Calu3 (cell line): ENCODE data around the gene ASB18. TPM values are rescaled to one million over a fixed set of nuclear protein-coding genes. Genes with fewer than 3 reads are reported as not detected.
"Not testable (repeated sequence)": the region's sequence is repeated elsewhere in the genome, so short reads cannot be mapped to it uniquely, and the experiment has no call there.

Source experiments
- BruUV-seq: library from RNA; stranded (reverse); fragments of 400-500 nt; replicated peaks from 2 replicates; lab custom pipeline; 2021; lab: Mats Ljungman, UMichigan
- CTCF ChIA-PET: fragments of 300-600 bp; sonication (Branson Sonifier 250); formaldehyde crosslinking; loops from one replicate; lab custom pipeline; 2022; ENCODE audit warnings: antibody characterized with exemption; lab: Charles Lee
- DNase-seq: peaks from one replicate; pipeline ENCODE4 v3.0.0; 2022
- H3K27ac Mint-ChIP-seq: one replicate; pipeline ENCODE4 v1.8.0; 2022; ENCODE audit warnings: mixed read lengths; ENCODE audit not compliant: unreplicated experiment
- H3K27me3 Mint-ChIP-seq: one replicate; pipeline ENCODE4 v1.8.0; 2022; ENCODE audit warnings: mixed read lengths; ENCODE audit not compliant: unreplicated experiment
- H3K36me3 Mint-ChIP-seq: one replicate; pipeline ENCODE4 v1.8.0; 2022; ENCODE audit warnings: mild to moderate bottlenecking, moderate library complexity, mixed read lengths; ENCODE audit not compliant: insufficient read depth, unreplicated experiment
- H3K4me1 Mint-ChIP-seq: one replicate; pipeline ENCODE4 v1.8.0; 2022; ENCODE audit warnings: mild to moderate bottlenecking, low read depth, mixed read lengths; ENCODE audit not compliant: unreplicated experiment
- H3K4me3 Mint-ChIP-seq: one replicate; pipeline ENCODE4 v1.8.0; 2022; ENCODE audit warnings: mild to moderate bottlenecking, low read depth, moderate library complexity, mixed read lengths; ENCODE audit not compliant: unreplicated experiment
- H3K9me3 Mint-ChIP-seq: one replicate; pipeline ENCODE4 v1.8.0; 2022; ENCODE audit warnings: low read depth, mixed read lengths; ENCODE audit not compliant: unreplicated experiment
- intact Hi-C: fragments of 100-400 bp; cut with micrococcal nuclease; formaldehyde crosslinking; loops from one replicate; pipeline ENCODE4 v1.10.0; 2022; ENCODE audit not compliant: unreplicated experiment
- total RNA-seq: library from RNA; stranded (reverse); gene quantifications from 2 replicates; pipeline ENCODE4 v1.2.3, GENCODE V29; 2022
- TF ChIP-seq, protein P1 (sequence below): fragments of 200-600 bp; IDR thresholded peaks from one replicate; pipeline ENCODE4 v1.8.0; 2022; ENCODE audit warnings: antibody characterized with exemption; ENCODE audit not compliant: unreplicated experiment

The ASB18 gene
- total RNA-seq, 1 experiment from 2014 or later = not detected

GRCh38 chr2:236290742-236291425 lies 26.7 kb upstream of the ASB18 start:
- BruUV-seq = no TSS peak
- Mint-ChIP-seq H3K36me3 (no peaks in the 10 kb centered on the region), H3K4me3 (no peak overlapping the region), H3K9me3 (peaks cover 6% of the 10 kb centered on the region), H3K4me1 (peaks cover 9% of the 10 kb centered on the region), H3K27me3 (peaks cover 57% of the 10 kb centered on the region), H3K27ac (no peak overlapping the region)
- CTCF ChIA-PET = no interaction called here
- no peak for DNase-seq
- intact Hi-C loops = no loop called here
- TF ChIP-seq, protein P1, sequence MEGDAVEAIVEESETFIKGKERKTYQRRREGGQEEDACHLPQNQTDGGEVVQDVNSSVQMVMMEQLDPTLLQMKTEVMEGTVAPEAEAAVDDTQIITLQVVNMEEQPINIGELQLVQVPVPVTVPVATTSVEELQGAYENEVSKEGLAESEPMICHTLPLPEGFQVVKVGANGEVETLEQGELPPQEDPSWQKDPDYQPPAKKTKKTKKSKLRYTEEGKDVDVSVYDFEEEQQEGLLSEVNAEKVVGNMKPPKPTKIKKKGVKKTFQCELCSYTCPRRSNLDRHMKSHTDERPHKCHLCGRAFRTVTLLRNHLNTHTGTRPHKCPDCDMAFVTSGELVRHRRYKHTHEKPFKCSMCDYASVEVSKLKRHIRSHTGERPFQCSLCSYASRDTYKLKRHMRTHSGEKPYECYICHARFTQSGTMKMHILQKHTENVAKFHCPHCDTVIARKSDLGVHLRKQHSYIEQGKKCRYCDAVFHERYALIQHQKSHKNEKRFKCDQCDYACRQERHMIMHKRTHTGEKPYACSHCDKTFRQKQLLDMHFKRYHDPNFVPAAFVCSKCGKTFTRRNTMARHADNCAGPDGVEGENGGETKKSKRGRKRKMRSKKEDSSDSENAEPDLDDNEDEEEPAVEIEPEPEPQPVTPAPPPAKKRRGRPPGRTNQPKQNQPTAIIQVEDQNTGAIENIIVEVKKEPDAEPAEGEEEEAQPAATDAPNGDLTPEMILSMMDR = no peak

GRCh38 chr2:236289766-236290462 lies 25.7 kb upstream of the ASB18 start:
- CTCF ChIA-PET = no interaction called here
- H3K9me3 Mint-ChIP-seq = peaks cover 6% of the 10 kb centered on the region
- TF ChIP-seq, protein P1 = no peak
- no TSS peak for BruUV-seq
- no peak for DNase-seq
- no peak overlapping the region for H3K27ac Mint-ChIP-seq
- no peak overlapping the region for H3K4me3 Mint-ChIP-seq
- peaks cover 57% of the 10 kb centered on the region for H3K27me3 Mint-ChIP-seq
- intact Hi-C loops = no loop called here
- peaks cover 9% of the 10 kb centered on the region for H3K4me1 Mint-ChIP-seq
- no peaks in the 10 kb centered on the region for H3K36me3 Mint-ChIP-seq

DNA sequence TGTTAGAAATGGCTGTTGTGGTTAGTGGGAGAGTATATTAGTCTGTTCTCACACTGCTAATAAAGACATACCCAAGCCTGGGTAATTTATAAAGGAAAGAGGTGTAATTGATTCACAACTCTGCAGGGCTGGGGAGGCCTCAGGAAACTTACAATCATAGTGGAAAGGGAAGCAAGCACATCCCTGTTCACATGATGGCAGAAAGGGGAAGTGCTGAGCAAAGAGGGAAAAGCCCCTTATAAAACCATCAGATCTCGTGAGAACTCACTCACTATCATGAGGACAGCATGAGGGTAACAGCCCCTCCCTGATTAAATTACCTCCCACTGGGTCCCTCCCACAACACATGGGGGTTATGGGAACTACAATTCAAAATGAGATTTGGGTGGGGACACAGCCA lies 24.2 kb upstream of the ASB18 start:
- BruUV-seq, H3K4me3 Mint-ChIP-seq, H3K27ac Mint-ChIP-seq, DNase-seq, H3K36me3 Mint-ChIP-seq, intact Hi-C loops, H3K9me3 Mint-ChIP-seq, H3K4me1 Mint-ChIP-seq: not testable (repeated sequence)
- CTCF ChIA-PET = interaction anchor here (0.6 kb wide), 1 partner anchor 351 kb away, joined by 3 read pairs; no protein-coding TSS in a partner anchor
- H3K27me3 Mint-ChIP-seq = peaks cover 57% of the 10 kb centered on the region

- no peak overlapping the region for H3K27ac Mint-ChIP-seq
- TF ChIP-seq, protein P1 = no peak
- peaks cover 8% of the 10 kb centered on the region for H3K9me3 Mint-ChIP-seq
- no peak overlapping the region for H3K4me3 Mint-ChIP-seq
- no peaks in the 10 kb centered on the region for H3K36me3 Mint-ChIP-seq
- CTCF ChIA-PET = interaction anchor here (0.6 kb wide), 1 partner anchor 352 kb away, joined by 3 read pairs; no protein-coding TSS in a partner anchor
- intact Hi-C loops = no loop called here
- no TSS peak for BruUV-seq
- peaks cover 57% of the 10 kb centered on the region for H3K27me3 Mint-ChIP-seq
- H3K4me1 Mint-ChIP-seq = peaks cover 9% of the 10 kb centered on the region
- DNase-seq = no peak
Measured at GRCh38 chr2:236287656-236288055, 23.4 kb upstream of the ASB18 start.
